WERI-Rb-1 (cell line): Measurements from ENCODE around the gene GRID1.

Source experiments
- DNase-seq: peaks from one replicate; pipeline ENCODE4 v3.0.0-alpha.2; 2020
- H3K27ac ChIP-seq: fragments of 250-450 bp; sonication (Bioruptor Pico); 2 replicates; pipeline ENCODE4 v1.5.1; 2020; ENCODE audit warnings: mild to moderate bottlenecking, moderate library complexity
- H3K27me3 ChIP-seq: fragments of 250-450 bp; sonication (Bioruptor Pico); 2 replicates; pipeline ENCODE4 v1.5.1; 2021; ENCODE audit warnings: mild to moderate bottlenecking, low read depth, moderate library complexity; ENCODE audit not compliant: insufficient read depth, severe bottlenecking
- H3K36me3 ChIP-seq: fragments of 250-450 bp; sonication (Bioruptor Pico); 2 replicates; pipeline ENCODE4 v1.5.1; 2020; ENCODE audit warnings: mild to moderate bottlenecking, moderate library complexity
- H3K4me3 ChIP-seq: 2 replicates; pipeline ENCODE4 v1.5.1; 2011; ENCODE audit warnings: low read depth, mild to moderate bottlenecking, control low read depth, low read length
- H3K9me3 ChIP-seq: fragments of 250-450 bp; sonication (Bioruptor Pico); 2 replicates; pipeline ENCODE4 v1.5.1; 2021; ENCODE audit warnings: mild to moderate bottlenecking, moderate library complexity; ENCODE audit not compliant: severe bottlenecking
- TF ChIP-seq, protein P1 (sequence below): IDR thresholded peaks from 2 replicates; pipeline ENCODE4 v1.5.1; 2011; ENCODE audit warnings: low read depth, mild to moderate bottlenecking, control low read depth, inconsistent platforms, low read length

The GRID1 gene

GRCh38 chr10:86255405-86256251, 111.0 kb downstream of the GRID1 start:
- Histone ChIP-seq H3K27ac (no peak overlapping the region), H3K36me3 (no peaks in the 10 kb centered on the region), H3K27me3 (peaks cover 5% of the 10 kb centered on the region), H3K4me3 (no peak overlapping the region), H3K9me3 (no peaks in the 10 kb centered on the region)
- DNase-seq = no peak
- TF ChIP-seq, protein P1, sequence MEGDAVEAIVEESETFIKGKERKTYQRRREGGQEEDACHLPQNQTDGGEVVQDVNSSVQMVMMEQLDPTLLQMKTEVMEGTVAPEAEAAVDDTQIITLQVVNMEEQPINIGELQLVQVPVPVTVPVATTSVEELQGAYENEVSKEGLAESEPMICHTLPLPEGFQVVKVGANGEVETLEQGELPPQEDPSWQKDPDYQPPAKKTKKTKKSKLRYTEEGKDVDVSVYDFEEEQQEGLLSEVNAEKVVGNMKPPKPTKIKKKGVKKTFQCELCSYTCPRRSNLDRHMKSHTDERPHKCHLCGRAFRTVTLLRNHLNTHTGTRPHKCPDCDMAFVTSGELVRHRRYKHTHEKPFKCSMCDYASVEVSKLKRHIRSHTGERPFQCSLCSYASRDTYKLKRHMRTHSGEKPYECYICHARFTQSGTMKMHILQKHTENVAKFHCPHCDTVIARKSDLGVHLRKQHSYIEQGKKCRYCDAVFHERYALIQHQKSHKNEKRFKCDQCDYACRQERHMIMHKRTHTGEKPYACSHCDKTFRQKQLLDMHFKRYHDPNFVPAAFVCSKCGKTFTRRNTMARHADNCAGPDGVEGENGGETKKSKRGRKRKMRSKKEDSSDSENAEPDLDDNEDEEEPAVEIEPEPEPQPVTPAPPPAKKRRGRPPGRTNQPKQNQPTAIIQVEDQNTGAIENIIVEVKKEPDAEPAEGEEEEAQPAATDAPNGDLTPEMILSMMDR = no peak

DNA sequence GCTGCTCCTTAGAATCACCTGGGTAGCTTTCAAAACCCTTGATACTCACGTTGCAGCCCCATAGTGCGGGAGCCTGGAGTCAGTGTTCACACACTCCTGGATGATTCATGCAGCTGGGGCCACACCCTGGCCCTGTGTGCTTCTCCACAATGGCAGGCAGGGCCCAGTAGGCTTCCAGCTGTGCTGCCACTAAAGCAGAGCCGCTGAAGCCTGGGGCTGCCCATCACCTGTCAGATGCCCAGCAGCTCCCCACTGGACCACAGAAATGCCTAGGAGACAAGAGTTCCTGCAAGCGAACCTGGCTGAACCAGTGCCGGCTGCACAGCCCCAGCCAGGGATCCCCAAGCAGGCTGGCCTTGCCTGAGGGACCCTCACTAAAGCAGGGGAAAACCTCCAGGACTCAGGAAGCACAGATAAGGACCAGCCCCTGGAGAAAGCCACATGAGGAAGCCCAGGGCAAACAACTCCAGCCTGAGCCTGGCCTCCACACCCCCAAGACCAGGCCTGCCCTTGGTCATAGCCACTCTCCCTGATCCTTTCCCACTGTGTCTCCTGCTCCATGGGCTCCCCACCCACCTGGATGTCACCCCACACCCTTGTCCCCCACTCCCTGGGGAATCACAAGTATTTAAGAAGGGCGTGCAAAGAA, 111.9 kb downstream of the GRID1 start:
- TF ChIP-seq, protein P1 = no peak
- no peaks in the 10 kb centered on the region for H3K36me3 ChIP-seq
- no peak for DNase-seq
- peaks cover 3% of the 10 kb centered on the region for H3K27me3 ChIP-seq
- peaks cover 7% of the 10 kb centered on the region for H3K9me3 ChIP-seq
- no peak overlapping the region for H3K4me3 ChIP-seq
- no peak overlapping the region for H3K27ac ChIP-seq

DNA sequence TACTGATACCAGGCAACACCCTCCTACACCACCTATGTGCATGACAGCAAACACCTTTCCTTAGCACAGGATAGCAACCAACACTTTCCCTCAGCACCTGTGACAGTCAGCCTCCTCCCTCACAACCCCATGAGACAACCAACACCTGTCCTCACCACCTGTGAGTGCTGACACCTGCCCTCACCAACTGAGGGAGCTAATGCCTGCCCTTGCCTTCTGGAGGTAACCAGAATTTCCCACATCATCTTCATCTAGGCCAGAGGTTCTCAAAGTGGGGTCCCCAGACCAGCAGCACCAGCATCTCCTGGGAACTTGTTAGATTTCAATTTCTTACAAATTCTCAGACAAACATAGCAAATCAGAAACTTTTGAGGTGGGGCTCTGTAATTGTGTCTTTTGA, 112.5 kb downstream of the GRID1 start:
- TF ChIP-seq, protein P1 = no peak
- Histone ChIP-seq H3K4me3 (no peak overlapping the region), H3K27me3 (peaks cover 3% of the 10 kb centered on the region), H3K9me3 (peaks cover 9% of the 10 kb centered on the region), H3K36me3 (no peaks in the 10 kb centered on the region), H3K27ac (no peak overlapping the region)
- DNase-seq = no peak

DNA sequence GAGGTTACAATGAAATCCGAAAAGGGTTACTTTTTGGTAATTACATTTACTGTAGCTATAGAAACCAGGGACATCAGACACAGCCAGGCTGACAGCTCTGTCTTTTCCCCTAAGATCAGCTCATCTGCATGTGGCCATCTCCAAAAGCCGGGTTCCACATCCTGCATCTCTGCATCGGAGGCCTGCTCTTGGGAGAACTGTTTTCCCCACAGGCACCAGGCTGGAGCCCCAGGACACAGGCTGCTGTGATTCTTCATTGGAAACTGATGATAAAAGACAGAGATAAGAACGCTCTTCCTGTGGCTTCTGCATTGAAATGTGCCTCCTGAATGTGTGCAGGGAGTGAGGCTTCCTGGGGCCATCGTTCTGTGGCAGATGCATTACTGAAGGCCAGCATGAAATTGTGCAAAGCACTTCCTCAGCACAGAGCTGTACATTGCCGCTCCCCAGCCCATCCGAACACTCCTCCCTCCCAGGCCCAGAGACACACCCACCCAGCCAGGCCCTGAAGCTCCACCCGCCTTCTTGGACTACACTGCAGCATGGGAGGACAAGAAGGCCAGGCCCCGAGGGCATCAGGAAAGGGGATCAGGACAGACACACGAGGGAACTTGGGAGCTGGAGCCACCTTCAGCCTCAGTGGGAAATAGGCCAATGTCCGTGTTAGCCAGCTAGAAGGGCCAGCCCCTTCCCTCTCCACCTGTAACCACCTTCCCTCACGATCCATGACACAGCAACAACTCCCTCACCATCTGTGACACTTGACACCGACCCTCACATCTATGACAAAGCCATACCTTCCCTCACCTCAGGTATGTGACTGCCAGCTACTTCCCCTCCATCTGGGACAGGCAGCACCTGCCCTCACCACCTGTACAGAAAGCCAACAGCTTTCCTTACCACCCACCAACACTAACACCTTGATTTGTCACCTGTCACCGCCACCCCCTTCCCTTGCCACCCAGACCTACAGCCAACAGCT, 113.2 kb downstream of the GRID1 start:
- Histone ChIP-seq H3K4me3 (no peak overlapping the region), H3K36me3 (no peaks in the 10 kb centered on the region), H3K27ac (no peak overlapping the region), H3K27me3 (no peaks in the 10 kb centered on the region), H3K9me3 (peaks cover 9% of the 10 kb centered on the region)
- TF ChIP-seq, protein P1 = no peak
- DNase-seq = peak; percentile 42

DNA sequence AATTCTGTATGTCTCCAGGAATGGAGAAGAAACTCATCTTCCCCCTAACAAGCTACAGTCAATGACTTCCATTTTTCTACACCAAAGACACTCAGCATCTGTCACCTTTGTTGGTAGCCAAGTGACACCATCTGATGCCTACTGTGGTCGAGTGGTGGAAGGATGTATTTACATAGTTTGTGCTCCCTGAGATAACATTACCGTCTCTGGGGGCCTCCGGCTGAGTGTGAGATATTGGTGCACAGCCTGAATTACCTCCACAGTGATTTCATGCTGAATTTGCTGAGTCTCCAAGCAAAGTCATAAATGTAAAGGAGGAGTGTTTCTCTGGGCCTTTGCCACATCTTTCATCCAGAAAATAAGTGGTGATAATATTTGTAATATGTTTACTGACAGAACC, 114.0 kb downstream of the GRID1 start:
- H3K4me3 ChIP-seq = no peak overlapping the region
- peaks cover 9% of the 10 kb centered on the region for H3K9me3 ChIP-seq
- no peaks in the 10 kb centered on the region for H3K36me3 ChIP-seq
- no peak overlapping the region for H3K27ac ChIP-seq
- H3K27me3 ChIP-seq = no peaks in the 10 kb centered on the region
- no peak for DNase-seq
- TF ChIP-seq, protein P1 = no peak
